ENCODE data around the gene R3HDM2. TPM values are rescaled to one million over a fixed set of nuclear protein-coding genes. Genes with fewer than 3 reads are reported as not detected.

R3HDM2 gene
- total and polyA plus RNA-seq, 2 of the 13 experiments (the other 11 are each of a cell fraction or from before 2014, with no cell fraction given): 11.1 to 23.5 TPM

DNA sequence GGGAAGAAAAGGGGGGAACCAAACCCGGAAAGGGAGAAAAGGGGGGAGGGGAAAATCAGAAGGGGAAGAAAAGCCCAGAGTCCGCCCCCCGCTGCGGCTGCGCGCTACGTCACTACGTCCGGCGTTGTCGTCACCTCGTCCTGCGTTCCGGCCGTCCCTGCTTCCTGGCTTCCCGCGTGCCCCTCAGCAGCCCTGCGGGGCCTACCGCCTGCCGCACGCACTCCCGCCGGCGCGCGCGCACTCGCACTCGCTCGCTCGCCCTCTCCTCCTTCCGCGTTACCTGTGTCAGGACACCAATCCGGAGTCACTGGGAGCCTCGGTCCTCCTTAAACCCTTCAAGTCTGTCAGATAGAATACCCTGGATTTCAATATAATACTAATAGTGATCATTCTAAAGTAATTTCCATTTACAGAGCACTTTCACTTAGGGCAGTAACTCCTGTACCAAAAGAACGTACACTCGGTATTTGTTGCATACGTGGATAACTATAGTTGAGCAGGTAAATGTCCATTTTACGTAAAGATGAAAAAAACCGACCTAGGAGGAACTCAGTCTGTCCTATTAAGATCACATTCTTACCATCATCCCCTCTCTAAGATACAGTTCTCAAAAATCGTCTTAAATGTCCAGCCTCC lies at the start of gene R3HDM2 (continued):
- TF ChIP-seq, protein P1, sequence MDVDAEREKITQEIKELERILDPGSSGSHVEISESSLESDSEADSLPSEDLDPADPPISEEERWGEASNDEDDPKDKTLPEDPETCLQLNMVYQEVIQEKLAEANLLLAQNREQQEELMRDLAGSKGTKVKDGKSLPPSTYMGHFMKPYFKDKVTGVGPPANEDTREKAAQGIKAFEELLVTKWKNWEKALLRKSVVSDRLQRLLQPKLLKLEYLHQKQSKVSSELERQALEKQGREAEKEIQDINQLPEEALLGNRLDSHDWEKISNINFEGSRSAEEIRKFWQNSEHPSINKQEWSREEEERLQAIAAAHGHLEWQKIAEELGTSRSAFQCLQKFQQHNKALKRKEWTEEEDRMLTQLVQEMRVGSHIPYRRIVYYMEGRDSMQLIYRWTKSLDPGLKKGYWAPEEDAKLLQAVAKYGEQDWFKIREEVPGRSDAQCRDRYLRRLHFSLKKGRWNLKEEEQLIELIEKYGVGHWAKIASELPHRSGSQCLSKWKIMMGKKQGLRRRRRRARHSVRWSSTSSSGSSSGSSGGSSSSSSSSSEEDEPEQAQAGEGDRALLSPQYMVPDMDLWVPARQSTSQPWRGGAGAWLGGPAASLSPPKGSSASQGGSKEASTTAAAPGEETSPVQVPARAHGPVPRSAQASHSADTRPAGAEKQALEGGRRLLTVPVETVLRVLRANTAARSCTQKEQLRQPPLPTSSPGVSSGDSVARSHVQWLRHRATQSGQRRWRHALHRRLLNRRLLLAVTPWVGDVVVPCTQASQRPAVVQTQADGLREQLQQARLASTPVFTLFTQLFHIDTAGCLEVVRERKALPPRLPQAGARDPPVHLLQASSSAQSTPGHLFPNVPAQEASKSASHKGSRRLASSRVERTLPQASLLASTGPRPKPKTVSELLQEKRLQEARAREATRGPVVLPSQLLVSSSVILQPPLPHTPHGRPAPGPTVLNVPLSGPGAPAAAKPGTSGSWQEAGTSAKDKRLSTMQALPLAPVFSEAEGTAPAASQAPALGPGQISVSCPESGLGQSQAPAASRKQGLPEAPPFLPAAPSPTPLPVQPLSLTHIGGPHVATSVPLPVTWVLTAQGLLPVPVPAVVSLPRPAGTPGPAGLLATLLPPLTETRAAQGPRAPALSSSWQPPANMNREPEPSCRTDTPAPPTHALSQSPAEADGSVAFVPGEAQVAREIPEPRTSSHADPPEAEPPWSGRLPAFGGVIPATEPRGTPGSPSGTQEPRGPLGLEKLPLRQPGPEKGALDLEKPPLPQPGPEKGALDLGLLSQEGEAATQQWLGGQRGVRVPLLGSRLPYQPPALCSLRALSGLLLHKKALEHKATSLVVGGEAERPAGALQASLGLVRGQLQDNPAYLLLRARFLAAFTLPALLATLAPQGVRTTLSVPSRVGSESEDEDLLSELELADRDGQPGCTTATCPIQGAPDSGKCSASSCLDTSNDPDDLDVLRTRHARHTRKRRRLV (CRISPR knock-in tag; IDR thresholded peaks at IDR 0.05): no peak
- TF ChIP-seq PHF8 (CRISPR knock-in tag; IDR thresholded peaks at IDR 0.05): peak; percentile 43; the same call in 1 of the 2 replicates
- peak; percentile 78; the same call in 1 of the 2 replicates for TF ChIP-seq TAF1 (CRISPR knock-in tag; IDR thresholded peaks at IDR 0.05)
- peak; percentile 35; the same call in 1 of the 2 replicates for TF ChIP-seq HNF4A (CRISPR knock-in tag; IDR thresholded peaks at IDR 0.05)
- peak; percentile 52; the same call in 1 of the 2 replicates for TF ChIP-seq ZFYVE20 (CRISPR knock-in tag; IDR thresholded peaks at IDR 0.05; ENCODE audit: borderline replicate concordance, low read depth)
- peak; percentile 59 for TF ChIP-seq RBM39 (IDR thresholded peaks at IDR 0.05; ENCODE audit: low read depth, low read length, poor library complexity, severe bottlenecking)
- peak; percentile 20; the same call in 1 of the 2 replicates for TF ChIP-seq ZNF335 (CRISPR knock-in tag; IDR thresholded peaks at IDR 0.05)
- TF ChIP-seq IRF2 (CRISPR knock-in tag; IDR thresholded peaks at IDR 0.05): peak; percentile 74
- TF ChIP-seq, protein P2, sequence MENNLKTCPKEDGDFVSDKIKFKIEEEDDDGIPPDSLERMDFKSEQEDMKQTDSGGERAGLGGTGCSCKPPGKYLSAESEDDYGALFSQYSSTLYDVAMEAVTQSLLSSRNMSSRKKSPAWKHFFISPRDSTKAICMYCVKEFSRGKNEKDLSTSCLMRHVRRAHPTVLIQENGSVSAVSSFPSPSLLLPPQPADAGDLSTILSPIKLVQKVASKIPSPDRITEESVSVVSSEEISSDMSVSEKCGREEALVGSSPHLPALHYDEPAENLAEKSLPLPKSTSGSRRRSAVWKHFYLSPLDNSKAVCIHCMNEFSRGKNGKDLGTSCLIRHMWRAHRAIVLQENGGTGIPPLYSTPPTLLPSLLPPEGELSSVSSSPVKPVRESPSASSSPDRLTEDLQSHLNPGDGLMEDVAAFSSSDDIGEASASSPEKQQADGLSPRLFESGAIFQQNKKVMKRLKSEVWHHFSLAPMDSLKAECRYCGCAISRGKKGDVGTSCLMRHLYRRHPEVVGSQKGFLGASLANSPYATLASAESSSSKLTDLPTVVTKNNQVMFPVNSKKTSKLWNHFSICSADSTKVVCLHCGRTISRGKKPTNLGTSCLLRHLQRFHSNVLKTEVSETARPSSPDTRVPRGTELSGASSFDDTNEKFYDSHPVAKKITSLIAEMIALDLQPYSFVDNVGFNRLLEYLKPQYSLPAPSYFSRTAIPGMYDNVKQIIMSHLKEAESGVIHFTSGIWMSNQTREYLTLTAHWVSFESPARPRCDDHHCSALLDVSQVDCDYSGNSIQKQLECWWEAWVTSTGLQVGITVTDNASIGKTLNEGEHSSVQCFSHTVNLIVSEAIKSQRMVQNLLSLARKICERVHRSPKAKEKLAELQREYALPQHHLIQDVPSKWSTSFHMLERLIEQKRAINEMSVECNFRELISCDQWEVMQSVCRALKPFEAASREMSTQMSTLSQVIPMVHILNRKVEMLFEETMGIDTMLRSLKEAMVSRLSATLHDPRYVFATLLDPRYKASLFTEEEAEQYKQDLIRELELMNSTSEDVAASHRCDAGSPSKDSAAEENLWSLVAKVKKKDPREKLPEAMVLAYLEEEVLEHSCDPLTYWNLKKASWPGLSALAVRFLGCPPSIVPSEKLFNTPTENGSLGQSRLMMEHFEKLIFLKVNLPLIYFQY (CRISPR knock-in tag; IDR thresholded peaks at IDR 0.05; ENCODE audit: borderline replicate concordance): 0 out of 2 replicates have a peak, but pooled peaks have one; percentile 36
- TF ChIP-seq RARA (CRISPR knock-in tag; IDR thresholded peaks at IDR 0.05): peak; percentile 59
- no peak for TF ChIP-seq HDAC6 (IDR thresholded peaks at IDR 0.05; ENCODE audit: low read depth, low read length)
- TF ChIP-seq MEF2D (CRISPR knock-in tag; IDR thresholded peaks at IDR 0.05): no peak
- TF ChIP-seq MYC (CRISPR knock-in tag; IDR thresholded peaks at IDR 0.05; ENCODE audit: borderline replicate concordance): peak; percentile 95
- TF ChIP-seq, protein P3, sequence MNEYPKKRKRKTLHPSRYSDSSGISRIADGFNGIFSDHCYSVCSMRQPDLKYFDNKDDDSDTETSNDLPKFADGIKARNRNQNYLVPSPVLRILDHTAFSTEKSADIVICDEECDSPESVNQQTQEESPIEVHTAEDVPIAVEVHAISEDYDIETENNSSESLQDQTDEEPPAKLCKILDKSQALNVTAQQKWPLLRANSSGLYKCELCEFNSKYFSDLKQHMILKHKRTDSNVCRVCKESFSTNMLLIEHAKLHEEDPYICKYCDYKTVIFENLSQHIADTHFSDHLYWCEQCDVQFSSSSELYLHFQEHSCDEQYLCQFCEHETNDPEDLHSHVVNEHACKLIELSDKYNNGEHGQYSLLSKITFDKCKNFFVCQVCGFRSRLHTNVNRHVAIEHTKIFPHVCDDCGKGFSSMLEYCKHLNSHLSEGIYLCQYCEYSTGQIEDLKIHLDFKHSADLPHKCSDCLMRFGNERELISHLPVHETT (CRISPR knock-in tag; conservative IDR thresholded peaks at IDR 0.05): 0 out of 2 replicates have a peak, but pooled peaks have one; percentile 67
- TF ChIP-seq ARID2 (CRISPR knock-in tag; IDR thresholded peaks at IDR 0.05; ENCODE audit: borderline replicate concordance): no peak
- TF ChIP-seq RFX3 (CRISPR knock-in tag; IDR thresholded peaks at IDR 0.05): no peak
- TF ChIP-seq YEATS4 (CRISPR knock-in tag; IDR thresholded peaks at IDR 0.05; ENCODE audit: borderline replicate concordance): peak; percentile 79; the same call in 1 of the 2 replicates
- TF ChIP-seq ZNF143 (CRISPR knock-in tag; IDR thresholded peaks at IDR 0.05): peak; percentile 52; the same call in 1 of the 2 replicates
- no peak; the same call in 1 of the 2 replicates for TF ChIP-seq MIER2 (CRISPR knock-in tag; IDR thresholded peaks at IDR 0.05)
- no peak for TF ChIP-seq NR1H2 (CRISPR knock-in tag; IDR thresholded peaks at IDR 0.05; ENCODE audit: borderline replicate concordance, low read depth)
